Amniotic stem cell (primary cell): ENCODE results near the gene ME1.
"Not testable (repeated sequence)": the region's sequence is repeated elsewhere in the genome, so short reads cannot be mapped to it uniquely, and the experiment has no call there.

ENCODE experiments used
- DNase-seq: peaks from one replicate; lab custom pipeline; 2025; lab: John Stamatoyannopoulos, UW

The ME1 gene

DNA sequence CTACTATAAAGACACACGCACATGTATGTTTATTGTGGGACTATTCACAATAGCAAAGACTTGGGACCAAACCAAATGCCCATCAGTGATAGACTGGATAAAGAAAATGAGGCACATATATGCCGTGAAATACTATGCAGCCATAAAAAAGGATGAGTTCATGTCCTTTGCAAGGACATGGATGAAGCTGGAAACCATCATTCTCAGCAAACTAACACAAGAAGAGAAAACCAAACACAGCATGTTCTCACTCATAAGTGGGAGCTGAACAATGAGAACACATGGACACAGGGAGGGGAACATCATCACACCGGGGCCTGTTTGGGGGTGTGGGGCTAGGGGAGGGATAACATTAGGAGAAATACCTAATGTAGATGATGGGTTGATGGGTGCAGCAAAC is 174.1 kb downstream of the ME1 start:
- DNase-seq, result not testable (repeated sequence)

- DNase-seq, result no peak
Observed at GRCh38 chr6:83252719-83253118, 178.1 kb downstream of the ME1 start.

DNA sequence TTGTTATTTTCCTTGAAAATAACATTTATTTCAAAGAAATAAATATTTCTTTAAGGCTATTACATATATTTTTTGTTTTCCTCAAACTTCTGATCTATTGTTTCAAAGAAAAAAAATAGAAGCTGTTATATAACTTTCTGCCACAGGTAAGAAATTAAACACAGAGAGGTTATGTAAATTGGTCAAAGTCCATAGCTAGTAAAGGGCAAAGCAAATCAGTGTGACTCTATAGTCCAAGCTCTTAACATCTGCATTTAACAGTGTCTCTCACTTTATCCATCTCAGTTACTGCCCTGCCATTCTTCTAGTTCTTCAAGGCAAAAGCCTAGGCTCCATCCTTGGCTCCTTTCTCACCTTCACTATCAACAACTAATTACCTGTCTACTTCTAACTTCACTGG is 180.6 kb downstream of the ME1 start:
- DNase-seq, result no peak

DNA sequence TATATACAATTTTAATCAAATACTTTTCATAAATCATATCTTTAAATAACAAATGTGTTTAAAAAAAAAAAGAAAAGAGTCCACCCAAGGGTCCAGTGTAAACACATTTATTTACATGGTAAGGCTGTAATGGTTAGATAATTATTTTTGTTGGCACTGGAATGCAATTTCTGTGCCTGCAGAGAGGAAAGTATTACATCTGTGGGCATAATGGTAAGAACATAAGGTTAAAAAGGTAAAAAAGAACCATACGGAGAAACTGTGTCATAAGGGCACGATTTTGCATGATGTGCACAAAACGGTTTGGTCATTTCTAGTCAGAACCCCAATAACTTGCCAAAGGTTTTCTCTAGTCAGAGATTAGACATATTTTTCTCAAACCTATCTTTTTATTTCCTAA is 183.4 kb downstream of the ME1 start:
- DNase-seq, result no peak

DNA sequence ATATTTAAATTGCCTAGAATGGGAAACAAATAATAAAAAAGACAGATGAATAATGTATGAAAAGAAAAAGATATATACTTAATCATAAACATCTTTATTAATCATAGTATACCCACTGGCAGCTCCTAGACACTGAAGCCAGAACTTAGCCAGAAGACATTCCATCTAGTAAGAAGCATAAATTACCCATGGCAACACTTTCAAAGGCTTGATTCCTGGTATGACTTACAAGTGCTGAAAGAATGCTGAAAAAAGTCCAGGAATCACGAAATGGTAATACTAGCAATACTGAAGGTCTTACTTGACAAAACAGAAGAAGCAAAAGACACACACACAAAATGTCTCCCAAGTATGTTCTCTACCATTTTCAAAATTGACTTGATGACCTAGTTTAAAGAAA is 199.7 kb downstream of the ME1 start:
- peak; percentile 64 for DNase-seq

GRCh38 chr6:83226517-83226916 is 204.3 kb downstream of the ME1 start:
- DNase-seq, result no peak

- DNase-seq, result no peak
Observed at GRCh38 chr6:83221889-83222479, 208.9 kb downstream of the ME1 start.

- no peak for DNase-seq
Observed at GRCh38 chr6:83221276-83221675, 209.6 kb downstream of the ME1 start.

GRCh38 chr6:83220121-83220520 is 210.7 kb downstream of the ME1 start:
- DNase-seq, result no peak

DNA sequence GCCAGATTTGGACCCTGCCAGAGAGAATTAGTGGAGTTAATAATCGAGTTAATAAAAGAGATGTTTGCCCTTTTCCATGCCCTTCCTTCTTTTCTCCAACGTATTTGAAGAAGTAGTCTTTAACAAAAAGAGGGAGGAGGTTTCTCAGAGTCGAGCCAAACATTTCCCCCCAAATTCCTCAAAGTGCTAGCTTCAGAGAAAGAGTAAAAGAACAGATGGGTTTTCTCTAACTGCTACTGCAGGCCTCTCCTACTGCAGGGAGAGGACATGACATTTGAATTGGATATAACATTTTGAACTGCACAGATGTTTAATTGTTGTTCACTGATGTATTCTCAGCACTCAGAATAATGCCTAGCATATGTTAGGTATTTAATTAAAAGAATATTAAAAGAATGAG is 212.2 kb downstream of the ME1 start:
- DNase-seq, result no peak

GRCh38 chr6:83216806-83217205 is 214.0 kb downstream of the ME1 start:
- DNase-seq, result no peak

- peak; percentile 47 for DNase-seq
Observed at GRCh38 chr6:83215131-83216047, 215.5 kb downstream of the ME1 start.

DNA sequence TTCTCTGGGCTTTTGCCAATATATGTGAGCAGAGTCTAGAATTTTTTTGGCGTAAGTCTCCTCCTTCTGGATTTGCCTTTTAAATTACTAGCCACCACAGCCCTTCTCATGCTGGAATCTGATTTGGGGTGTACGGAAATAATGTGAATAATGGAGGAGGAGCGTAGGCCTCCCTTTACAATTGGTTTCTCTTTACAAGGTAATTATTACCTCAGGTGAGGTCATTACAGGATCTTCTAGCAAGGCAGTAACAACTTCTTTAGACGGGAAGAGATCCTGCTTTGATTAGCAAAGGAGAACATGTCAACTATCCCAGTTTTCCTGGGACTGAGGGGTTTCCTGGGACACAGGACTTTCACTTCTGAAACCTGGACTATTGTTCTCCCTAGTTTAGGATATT is 228.8 kb downstream of the ME1 start:
- no peak for DNase-seq

DNA sequence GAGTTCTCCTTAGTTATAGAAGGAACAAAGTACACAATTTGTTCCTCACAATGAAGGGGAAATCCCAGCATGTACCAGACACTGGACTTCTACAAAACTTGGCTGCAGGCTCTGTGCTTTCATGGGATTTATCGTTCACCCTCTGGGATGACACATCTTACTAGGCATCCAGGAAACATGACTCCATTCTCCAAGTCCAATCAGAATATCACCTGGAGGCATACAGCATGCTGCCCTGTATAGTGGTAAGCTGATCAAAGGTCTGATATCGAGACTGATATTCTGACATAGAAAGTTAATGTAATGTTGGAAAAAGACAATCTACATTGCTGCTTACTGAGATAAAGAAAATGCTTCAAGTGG is 231.0 kb downstream of the ME1 start:
- peak; percentile 63 for DNase-seq

DNA sequence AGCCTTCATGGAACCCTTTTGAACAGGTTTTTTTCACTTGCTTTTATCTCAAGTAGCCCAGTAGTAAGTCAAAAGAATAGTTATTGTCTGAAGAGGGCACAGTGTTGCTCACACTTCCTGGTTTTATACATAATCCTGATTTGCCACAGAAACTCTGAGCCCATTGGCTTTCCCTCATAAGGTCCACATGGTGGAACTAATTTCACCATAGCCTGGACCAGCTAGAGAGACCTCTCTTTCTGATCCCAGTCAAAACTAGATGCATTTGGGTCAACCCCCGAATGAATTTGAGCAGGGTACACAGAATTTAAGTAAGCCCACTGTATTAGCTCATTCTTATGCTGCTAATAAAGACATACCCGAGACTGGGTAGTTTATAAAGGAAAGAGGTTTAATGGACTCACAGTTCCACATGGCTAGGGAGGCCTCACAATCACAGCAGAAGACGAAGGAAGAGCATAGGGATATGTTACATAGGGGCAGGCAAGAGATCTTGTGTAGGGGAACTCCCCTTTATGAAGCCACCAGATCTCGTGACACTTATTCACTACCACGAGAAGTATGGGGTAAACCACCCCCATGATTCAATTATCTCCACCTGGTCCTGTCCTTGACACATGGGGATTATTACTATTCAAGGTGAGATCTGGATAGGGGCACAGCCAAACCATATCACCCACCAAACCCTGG is 231.5 kb downstream of the ME1 start:
- DNase-seq, result no peak

DNA sequence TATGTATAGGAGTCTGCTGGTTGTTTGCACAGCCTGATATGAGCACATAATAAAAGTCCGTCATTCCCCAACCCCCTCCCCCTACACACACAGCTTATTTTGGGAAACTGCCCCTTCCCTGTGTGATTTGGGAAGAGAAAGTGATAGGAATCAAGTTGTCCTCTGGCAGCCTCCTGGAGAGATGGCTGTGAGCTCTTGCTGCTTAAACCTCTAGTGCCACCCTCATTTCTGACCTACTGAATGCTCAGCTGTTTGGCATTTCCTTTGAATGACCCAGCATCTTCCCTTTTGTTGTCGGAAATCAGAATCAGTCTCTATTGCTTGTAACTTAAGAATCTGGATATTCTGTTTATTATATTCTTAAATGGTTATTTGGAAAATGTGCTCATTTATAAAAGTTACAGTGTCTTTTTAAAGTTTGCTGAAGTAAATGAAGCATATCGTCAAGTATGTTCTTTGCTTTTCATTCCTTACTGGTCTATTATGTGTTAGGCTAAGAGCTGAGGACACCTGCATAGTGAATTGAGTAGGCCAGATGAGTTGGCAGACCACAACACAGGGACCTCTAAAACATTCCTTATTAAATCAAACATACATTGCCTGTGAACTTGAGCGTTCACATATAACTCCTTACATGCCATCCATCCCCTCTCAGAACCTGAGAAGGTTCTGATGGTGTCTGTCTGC is 232.2 kb downstream of the ME1 start:
- DNase-seq, result peak; percentile 35

DNA sequence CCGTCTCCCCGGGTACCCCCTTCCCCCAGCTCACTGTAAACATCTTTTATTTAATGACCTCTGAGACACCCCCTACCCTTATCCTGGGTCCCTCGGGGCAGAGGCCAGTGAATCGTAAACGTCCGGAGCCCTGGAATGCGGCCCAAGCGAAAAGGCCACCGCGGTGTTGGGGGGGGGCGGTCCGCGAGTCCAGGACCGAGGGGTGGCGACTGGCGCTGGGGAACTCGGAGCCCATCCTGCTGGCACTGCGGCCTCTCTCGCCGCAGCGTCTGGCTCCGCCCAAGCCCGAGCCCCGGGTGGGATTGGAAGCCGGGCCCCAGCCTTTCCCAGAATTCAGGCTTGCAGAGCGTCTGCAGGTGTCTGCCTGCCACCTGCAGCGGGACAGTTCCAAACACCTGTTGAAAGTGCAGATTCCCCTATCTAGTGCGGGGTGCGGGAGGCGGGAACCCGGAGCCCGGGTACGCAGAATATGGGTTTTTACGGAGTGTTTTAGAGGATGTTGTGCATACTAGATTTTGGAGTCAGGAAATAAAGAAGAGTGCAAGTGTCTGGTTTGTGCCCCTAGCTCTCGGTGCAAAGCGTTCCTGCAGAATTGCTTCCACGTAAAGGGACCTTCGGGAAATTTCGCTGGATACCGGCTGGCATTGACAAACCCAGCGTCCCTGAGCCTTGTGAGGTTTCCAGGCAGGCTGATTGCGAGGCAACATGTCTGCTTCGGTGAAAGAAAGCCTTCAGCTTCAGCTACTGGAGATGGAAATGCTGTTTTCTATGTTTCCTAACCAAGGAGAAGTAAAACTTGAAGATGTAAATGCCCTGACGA is 236.9 kb downstream of the ME1 start:
- DNase-seq, result no peak

GRCh38 chr6:83192871-83193746 is 237.7 kb downstream of the ME1 start, which contains the start of the genes PGM3 and RWDD2A:
TSS of gene PGM3 (minus strand) at chr6:83193265. CDS start at chr6:83191012, 2,253 bp downstream.
TSS of gene RWDD2A (plus strand) at chr6:83193357. CDS start at chr6:83194452, 1,095 bp downstream.
- peak; percentile 82 for DNase-seq

DNA sequence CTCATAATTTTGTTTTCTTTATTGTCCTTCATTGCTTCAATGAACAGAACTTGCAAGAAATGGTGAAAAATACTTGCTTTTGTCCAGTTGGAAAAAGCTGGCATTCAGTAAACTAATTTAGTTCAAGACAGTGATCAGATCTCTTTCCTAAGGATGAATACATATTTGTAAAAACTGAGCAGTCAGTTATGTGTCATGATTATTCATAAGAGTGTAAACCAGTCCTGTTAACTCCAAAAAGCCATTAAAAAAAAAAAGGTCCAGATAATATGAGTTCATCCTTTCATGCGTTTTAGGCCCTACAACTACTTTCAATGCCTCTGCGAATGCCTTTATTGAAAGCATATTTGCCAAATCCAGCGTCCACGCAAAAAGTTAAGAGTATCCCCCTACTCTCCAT is 238.4 kb downstream of the ME1 start:
- no peak for DNase-seq

DNA sequence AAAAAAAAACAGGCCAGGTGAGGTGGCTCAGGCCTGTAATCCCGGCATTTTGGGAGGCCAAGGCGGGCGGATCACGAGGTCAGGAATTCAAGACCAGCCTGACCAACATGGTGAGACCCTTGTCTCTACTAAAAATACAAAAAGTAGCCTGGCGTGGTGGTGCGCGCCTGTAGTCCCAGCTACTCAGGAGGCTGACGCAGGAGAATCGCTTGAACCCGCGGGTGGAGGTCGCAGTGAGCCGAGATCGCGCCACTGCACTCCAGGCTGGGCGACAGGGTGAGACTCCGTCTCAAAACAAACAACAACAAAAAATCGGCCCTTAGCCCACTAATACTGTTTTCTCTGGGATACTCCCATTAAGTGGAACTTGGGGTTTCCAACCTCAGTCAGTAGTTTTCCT is 238.9 kb downstream of the ME1 start:
- DNase-seq, result not testable (repeated sequence)
